Fibroblast of skin of back (primary cell): ENCODE results near the gene SBDS.
A peak's percentile ranks its signal among the peaks of the same experiment; 100 is the strongest.
"Not testable (repeated sequence)": the region's sequence is repeated elsewhere in the genome, so short reads cannot be mapped to it uniquely, and the experiment has no call there.

Experiments used
- DNase-seq: peaks from one replicate; pipeline ENCODE4 v3.0.0-alpha.2; 2013

The SBDS gene

GRCh38 chr7:66994691-66995049 lies 716 bp downstream of the SBDS start:
- peak; percentile 93 for DNase-seq

GRCh38 chr7:66994051-66994450 lies 1.3 kb downstream of the SBDS start:
- DNase-seq: not testable (repeated sequence)

DNA sequence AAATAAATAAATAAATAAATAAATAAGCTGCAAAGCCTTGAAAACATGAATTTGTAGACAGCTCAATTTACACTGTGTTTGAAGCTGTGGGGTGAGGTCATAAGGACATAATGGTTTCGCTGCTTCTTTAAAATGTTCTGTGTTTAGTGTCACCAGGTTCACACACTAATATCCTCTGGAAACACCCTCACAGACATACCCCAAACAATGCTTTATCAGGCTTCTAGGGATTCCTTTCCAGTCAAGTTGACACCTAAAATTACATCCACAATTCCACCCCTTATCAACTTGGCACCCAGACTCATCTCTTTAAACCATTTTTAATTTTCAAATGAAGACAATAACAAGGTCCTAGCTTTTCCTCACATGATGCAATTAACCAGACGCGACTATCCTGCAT lies 5.8 kb downstream of the SBDS start:
- not testable (repeated sequence) for DNase-seq

- not testable (repeated sequence) for DNase-seq
These were observed 15.1 kb downstream of the SBDS start for GRCh38 chr7:66980336-66980735.

GRCh38 chr7:66979013-66979412 lies 16.4 kb downstream of the SBDS start:
- DNase-seq: not testable (repeated sequence)

DNA sequence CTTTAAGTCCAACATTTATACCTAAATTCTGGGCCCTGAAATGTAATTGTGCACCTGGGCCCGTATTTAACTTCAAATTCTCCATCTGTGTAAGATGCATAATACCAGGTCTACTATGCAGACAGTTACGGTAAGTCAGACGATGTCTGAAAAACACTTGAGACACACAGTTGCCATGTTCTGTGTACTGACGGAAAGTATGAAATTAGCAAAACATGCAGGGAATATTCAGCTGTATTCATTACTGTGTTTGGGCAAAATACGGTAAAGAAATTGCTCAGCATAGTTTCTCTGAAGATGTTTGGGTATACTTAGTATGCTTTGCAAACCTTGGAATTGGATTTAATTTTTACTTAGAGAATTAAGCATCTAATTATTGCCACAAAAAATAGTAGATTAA lies 17.1 kb downstream of the SBDS start:
- DNase-seq: not testable (repeated sequence)

GRCh38 chr7:66974986-66975590 lies 20.3 kb downstream of the SBDS start:
- no peak for DNase-seq

DNA sequence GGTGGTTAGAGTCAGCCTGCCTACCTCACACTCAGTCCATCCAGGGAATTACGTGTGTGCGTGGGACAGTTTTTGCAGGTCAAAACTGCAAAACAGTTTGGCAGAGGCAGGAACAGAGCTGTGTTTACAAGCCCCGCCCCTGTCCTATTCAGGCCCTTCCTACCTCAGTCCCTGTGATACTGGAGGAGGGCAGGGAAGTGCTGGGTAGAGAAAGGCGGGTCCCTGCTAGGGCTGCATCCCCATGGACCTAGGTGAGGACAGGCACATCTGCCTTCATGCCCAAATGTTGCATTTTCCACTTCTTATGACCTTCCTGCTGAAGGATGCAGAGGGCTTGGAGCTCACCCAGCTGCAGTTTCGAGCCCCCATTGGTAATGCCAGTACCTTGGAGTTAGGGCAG lies 25.1 kb downstream of the SBDS start:
- no peak for DNase-seq

DNA sequence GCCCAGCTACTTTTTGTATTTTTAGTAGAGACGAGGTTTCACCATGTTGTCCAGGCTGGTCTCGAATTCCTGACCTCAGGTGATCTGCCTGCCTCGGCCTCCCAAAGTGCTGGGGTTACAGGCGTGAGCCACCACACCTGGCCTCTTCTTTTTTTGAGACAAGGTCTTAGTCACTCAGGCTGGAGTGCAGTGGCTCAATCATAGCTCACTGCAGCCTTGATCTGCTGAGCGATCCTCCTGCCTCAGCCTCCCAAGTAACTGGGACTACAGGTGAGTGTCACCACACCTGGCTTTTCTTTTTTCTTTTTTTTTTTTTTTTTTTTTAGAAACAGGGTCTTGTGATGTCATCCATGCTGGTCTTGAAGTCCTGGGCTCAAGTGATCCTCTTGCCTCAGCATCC lies 26.4 kb downstream of the SBDS start:
- DNase-seq: not testable (repeated sequence)

GRCh38 chr7:66967029-66967428 lies 28.4 kb downstream of the SBDS start:
- no peak for DNase-seq

DNA sequence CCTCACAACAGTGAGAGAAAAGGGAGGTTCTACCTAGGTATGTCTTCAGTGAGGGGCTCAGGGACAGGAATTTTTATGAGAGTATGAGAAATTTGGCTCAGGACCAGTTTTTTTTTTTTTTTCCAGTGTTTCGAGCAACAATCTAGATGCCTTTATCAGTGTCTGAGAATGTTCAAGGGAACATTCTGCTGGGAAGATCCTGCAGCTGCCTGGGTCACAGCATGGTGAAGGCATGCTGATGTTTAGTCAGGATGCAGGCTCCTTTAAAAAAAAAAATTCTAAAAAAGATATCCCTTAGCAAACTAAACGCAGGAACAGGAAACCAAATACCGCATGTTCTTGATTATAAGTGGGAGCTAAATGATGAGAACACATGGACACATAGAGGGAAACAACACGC lies 31.0 kb downstream of the SBDS start:
- peak; percentile 44 for DNase-seq

- no peak for DNase-seq
These were observed 34.3 kb downstream of the SBDS start for GRCh38 chr7:66961096-66961495.

- no peak for DNase-seq
These were observed 35.2 kb downstream of the SBDS start for GRCh38 chr7:66960192-66960591.

DNA sequence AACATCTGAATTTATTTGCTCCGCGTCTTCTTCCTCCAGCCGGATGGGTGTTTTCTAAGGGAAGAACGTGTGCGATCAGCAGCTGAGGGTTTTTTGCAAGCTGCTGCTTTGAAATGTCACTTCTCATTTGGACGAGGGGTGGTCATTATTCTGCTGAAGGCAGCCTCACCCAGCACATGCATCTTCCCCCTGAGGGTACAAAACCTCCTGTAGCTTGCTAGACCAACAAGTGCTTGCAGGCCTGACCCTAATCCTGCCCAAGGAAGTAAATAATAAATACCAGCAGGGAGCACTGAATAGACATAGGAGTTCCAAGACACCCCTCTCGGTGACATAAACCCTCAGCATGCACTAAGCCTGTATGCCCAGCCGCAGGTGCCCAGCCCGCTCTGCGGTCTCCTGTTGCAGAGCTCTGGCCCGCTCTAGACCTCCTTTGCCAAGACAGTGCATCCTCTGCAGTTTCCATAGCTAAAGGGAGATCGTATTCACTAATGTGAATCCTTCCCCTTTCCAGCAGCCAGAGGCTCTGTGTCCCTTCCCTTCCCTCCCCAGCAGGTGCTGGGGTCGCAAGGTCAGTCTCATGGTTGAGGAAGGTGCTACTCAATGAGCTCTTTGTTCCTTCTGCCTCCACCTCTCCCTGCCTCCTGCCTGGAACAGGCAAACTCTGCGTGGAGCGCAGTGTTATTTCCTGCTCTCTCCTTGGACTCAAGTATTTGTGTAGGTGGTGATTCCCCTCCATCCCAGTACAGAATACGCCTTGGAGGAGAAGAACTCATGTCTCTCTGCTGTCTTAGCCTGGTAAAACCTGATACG lies 36.6 kb downstream of the SBDS start:
- DNase-seq: no peak

- DNase-seq: peak; percentile 41
These were observed 37.6 kb downstream of the SBDS start for GRCh38 chr7:66957595-66958290.

DNA sequence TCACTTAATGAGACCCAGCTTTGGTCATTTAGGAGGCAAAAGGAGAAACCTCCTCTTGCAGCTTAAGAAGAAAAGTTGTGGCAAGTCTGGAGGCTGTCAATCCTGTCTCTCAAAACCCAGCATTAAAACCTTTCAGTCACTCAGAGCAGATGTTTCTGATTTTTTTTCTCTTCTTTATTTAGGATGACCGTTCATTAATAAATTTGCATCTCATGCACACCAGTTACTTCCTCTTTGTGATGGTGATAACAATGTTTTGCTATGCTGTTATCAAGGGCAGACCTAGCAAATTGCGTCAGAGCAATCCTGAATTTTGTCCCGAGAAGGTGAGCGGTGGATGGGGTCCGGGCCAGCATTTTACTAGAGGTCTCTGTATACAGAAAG lies 42.4 kb downstream of the SBDS start:
- no peak for DNase-seq

DNA sequence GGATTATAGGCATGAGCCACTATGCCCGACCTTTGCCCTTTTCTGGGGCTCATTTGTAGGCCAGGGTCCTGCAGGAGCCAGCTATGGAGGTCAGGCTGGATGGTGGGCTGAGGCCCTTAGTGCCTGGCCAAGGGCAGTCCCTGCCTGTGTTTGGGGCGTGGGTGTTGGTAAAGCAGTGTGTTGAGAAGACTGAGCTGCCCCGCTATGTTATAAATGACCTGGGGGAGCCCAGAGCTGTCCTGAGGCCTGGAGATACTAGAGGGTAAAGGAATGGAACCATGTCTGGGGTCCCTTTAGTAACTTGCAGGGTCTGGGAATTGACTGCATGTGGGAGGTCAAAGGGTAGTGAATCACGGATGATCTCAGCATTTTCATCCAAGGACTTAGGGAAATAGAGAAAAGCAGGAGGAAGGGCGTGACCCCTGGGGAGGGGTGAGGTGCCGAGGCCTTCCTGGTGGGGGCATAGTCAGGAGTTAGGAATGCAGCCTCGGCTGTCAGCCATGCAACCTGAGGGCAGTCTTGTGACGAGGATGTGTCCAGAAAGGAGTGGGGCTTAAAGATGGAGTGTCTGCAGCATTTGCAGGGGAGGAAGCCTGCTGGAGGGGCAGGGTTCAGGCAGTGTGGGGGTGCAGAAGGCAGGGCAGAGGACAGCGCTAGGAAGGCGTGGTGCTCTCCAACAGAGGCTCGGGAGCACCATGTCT lies 42.9 kb downstream of the SBDS start:
- peak; percentile 40 for DNase-seq

GRCh38 chr7:66950763-66951162 lies 44.6 kb downstream of the SBDS start:
- DNase-seq: no peak

DNA sequence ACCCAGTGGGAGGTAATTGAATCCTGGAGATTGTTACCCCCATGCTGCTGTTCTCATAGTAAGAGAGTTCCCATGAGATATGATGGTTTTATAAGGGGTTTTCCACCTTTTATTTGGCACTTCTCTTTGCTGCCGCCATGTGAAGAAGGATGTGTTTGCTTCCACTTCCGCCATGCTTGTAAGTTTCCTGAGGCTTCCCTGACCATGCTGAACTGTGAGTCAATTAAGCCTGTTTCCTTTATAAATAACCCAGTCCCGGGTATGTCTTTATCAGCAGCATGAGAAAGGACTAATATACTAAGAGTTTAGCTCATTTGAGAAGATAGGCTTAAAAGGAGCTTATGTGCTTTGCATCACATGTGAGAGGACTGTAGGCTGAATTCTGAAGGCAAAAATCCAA lies 45.1 kb downstream of the SBDS start:
- no peak for DNase-seq

DNA sequence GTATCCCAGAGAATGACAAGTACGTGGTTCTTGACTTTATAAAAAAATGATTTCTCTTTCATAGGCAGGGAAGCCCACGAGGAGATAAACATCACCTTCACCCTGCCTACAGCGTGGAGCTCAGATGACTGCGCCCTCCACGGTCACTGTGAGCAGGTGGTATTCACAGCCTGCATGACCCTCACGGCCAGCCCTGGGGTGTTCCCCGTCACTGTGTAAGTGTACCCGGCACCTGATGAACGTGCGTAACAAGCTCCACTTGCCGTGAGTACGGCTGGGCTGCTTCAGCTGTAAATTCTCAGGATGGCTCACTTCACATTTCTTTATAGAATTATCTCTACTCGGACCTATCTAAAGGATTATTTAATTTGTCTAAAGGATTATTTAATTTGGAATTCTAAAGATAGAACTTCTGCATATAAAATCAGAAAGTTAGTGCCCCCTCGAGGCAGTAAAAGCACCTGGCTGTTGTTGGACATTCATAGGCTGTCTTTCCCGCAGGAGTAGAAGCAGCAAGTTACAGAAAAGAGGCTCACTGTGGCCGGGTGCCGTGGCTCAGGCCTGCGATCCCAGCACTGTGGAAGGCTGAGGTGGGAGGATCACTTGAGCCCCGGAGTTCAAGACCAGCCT lies 46.8 kb downstream of the SBDS start:
- no peak for DNase-seq

DNA sequence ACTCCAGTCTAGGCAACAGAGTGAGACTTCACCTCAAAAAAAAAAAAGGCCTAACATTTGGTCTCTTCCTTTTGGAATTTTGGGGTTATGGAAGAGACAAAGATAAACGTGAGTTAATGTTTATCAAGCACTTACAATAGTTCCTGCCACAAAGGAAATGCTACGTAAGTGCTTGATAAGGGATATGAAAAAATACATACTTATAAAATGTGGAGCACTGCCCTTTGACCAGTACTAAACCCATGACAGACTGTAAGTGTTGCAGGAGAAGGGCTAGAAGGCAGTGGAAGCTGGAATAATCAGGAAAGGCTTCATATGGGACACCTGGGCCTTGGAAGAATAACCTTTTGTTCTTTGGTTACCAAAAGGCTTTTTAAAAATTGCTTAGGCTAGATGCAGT lies 48.8 kb downstream of the SBDS start:
- DNase-seq: no peak

DNA sequence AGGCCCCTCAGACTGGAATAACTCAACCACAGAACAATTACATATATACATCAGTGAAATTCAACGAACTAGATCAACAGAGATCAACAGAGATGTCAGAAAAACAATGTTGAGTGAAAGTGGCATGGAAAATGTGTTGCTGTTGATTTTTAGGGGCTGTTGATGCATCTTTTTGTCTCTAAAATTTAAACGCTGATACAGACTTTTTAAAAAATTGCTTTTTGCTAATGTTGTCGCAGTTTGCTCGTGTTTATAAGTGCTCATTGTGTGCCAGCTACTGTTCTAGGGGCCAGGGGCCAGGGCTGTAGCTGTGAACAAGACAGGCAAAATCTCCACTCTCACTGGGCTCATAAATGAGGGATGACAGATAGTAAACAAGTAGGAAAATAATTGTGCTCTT lies 56.1 kb downstream of the SBDS start:
- no peak for DNase-seq

- DNase-seq: no peak
These were observed 57.4 kb downstream of the SBDS start for GRCh38 chr7:66937940-66938339.
